HG03139 (cell line): ENCODE results near the gene LCT.
"Not testable (repeated sequence)": the region's sequence is repeated elsewhere in the genome, so short reads cannot be mapped to it uniquely, and the experiment has no call there.

Source experiments
- ATAC-seq: cut with Tn5 transposase; IDR thresholded peaks from one replicate; pipeline ENCODE4 v1.9.1; 2021; ENCODE audit not compliant: unreplicated experiment

Gene LCT

GRCh38 chr2:135836596-135837270, at the start of gene LCT:
Gene LCT, minus strand, starts transcription at chr2:135837184. Its CDS starts 15 bp downstream, at chr2:135837169.
- no peak for ATAC-seq

GRCh38 chr2:135885709-135886108, 48.7 kb upstream of the LCT start:
- no peak for ATAC-seq

- no peak for ATAC-seq
Measured at GRCh38 chr2:135882415-135882814, 45.4 kb upstream of the LCT start.

- ATAC-seq: not testable (repeated sequence)
Measured at GRCh38 chr2:135876770-135877169, 39.8 kb upstream of the LCT start.

GRCh38 chr2:135876066-135876711, 39.2 kb upstream of the LCT start, which contains the start of gene MCM6:
Gene MCM6, minus strand, starts transcription at chr2:135876443. Its CDS starts 78 bp downstream, at chr2:135876365.
- ATAC-seq: peak; percentile 90

- ATAC-seq: peak; percentile 53
Measured at GRCh38 chr2:135875491-135876065, 38.6 kb upstream of the LCT start.

GRCh38 chr2:135874777-135875365, 37.9 kb upstream of the LCT start:
- no peak for ATAC-seq

GRCh38 chr2:135870571-135870970, 33.6 kb upstream of the LCT start:
- no peak for ATAC-seq

- no peak for ATAC-seq
Measured at GRCh38 chr2:135863233-135863632, 26.2 kb upstream of the LCT start.

GRCh38 chr2:135862718-135863117, 25.7 kb upstream of the LCT start:
- no peak for ATAC-seq

GRCh38 chr2:135853401-135853800, 16.4 kb upstream of the LCT start:
- no peak for ATAC-seq

- ATAC-seq: no peak
Measured at GRCh38 chr2:135851858-135852257, 14.9 kb upstream of the LCT start.

- no peak for ATAC-seq
Measured at GRCh38 chr2:135850892-135851668, 14.1 kb upstream of the LCT start.

- no peak for ATAC-seq
Measured at GRCh38 chr2:135849087-135849486, 12.1 kb upstream of the LCT start.

GRCh38 chr2:135845997-135846396, 9.0 kb upstream of the LCT start:
- no peak for ATAC-seq

GRCh38 chr2:135845257-135845656, 8.3 kb upstream of the LCT start:
- no peak for ATAC-seq

GRCh38 chr2:135844301-135844895, 7.4 kb upstream of the LCT start:
- no peak for ATAC-seq

GRCh38 chr2:135843671-135844070, 6.7 kb upstream of the LCT start:
- no peak for ATAC-seq

- ATAC-seq: no peak
Measured at GRCh38 chr2:135840601-135841000, 3.6 kb upstream of the LCT start.

- ATAC-seq: no peak
Measured at GRCh38 chr2:135839713-135840112, 2.7 kb upstream of the LCT start.

- no peak for ATAC-seq
Measured at GRCh38 chr2:135838502-135838901, 1.5 kb upstream of the LCT start.
